Prostate gland (tissue), 2 donors: ENCODE data around the gene SAV1.

Experiments used
- CTCF ChIP-seq, 4 experiments: fragments of 200-600 bp in 2 of 4; fragments of 450-650 bp in 2 of 4; sonication (generic) in 2 of 4; IDR thresholded peaks; 1 replicate in 3 of 4; 2 replicates in 1 of 4; pipeline ENCODE4 v1.5.1; 2016 to 2019; ENCODE audit warnings: antibody characterized with exemption in 4 of 4, mild to moderate bottlenecking in 2 of 4, moderate library complexity in 2 of 4
- POLR2A ChIP-seq: fragments of 450-650 bp; IDR thresholded peaks from one replicate; pipeline ENCODE4 v1.6.1; 2016; ENCODE audit warnings: antibody characterized with exemption, mild to moderate bottlenecking

GRCh38 chr14:50619569-50620141, 48.5 kb downstream of the SAV1 start:
- peak; percentile 14 to 75 (median 68) for TF ChIP-seq CTCF (IDR thresholded peaks at IDR 0.05)
- TF ChIP-seq POLR2A, result no peak
